ENCODE data around the gene OR2C1.
A peak's percentile ranks its signal among the peaks of the same experiment; 100 is the strongest.

Gene OR2C1

DNA sequence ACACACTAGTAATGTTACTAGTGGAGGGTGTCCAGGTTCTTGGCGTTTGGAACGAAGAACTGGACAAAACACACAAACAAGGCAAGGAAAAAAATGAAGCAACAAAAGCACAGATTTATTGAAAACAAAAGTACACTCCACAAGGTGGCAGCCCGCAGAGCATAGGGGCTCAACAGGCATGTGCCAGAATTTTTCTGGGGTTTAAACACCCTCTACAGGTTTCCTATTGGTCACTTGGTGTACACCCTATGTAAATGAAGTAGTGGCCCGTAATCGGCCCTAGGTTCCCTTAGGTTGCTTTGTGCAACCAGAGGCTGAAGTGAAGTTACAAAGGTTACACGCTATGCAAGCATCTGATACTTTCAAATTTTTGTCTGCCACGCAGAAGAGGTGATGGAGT lies 8.1 kb downstream of the OR2C1 start:
- FAIRE-seq (no peak), DNase-seq (ENCODE audit: insufficient read length, low spot score) (no peak)
- no peak for TF ChIP-seq POLR2A (IDR thresholded peaks at IDR 0.05; ENCODE audit: low read depth, low read length)

DNA sequence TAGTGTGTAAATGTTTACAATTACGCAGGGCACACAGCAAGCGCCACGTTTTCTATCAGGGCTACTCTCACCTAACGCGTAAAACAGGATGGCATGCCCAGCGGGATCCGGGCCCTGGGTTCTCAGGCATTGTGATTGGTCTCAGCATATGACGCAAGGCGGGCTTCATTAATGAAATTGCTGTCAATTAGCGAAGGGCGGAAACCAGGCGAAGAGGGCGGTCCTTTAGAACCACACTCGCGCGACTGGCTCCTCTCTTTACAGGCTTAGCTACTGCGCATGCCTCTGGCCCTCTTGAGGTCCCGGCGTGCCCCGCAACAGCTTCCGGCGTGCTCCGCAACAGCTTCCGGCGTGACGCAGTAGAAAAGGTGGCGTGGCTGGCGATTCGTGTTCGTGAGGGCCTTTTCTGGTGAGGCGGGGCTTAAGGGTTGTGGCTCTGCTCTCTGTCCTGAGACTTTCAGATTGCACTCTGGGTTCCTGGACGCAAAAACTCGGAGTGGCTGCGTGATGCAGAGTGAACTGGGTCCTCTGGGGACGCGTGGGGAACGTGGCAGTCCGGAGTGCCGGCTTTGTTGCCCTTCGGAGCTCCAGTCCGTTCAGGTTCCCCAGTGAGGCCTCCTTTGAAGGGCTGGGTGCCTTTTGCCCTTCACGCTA lies 9.2 kb downstream of the OR2C1 start:
- TF ChIP-seq POLR2A (IDR thresholded peaks at IDR 0.05; ENCODE audit: low read depth, low read length): peak; percentile 17; the same call in 1 of the 2 replicates
- FAIRE-seq: no peak
- peak; percentile 40 for DNase-seq (ENCODE audit: insufficient read length, low spot score)

- DNase-seq (ENCODE audit: insufficient read length, low spot score) (no peak), FAIRE-seq (no peak)
- no peak for TF ChIP-seq POLR2A (IDR thresholded peaks at IDR 0.05; ENCODE audit: low read depth, low read length)
These were observed 13.4 kb downstream of the OR2C1 start for GRCh38 chr16:3369073-3369472.

DNA sequence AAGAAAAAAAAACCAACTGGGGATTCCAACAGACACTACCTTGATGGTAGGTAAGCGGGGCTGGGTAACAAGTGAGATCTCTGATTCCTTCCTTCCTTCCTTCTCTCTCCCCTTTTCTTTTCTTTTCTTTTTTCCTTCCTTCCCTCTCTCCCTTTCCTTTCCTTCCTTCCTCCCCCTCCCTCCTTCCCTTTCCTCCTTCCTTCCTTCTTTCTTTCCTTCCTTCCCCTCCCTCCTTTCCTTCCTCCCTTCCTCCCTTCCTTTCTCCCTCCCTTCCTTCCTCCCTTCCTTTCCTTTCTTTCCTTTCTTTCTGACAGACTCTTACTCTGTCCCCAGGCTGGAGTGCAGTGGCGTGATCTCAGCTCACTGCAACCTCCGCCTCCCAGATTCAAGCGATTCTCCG lies 20.0 kb downstream of the OR2C1 start:
- TF ChIP-seq POLR2A (IDR thresholded peaks at IDR 0.05; ENCODE audit: low read depth, low read length): no peak
- no peak for DNase-seq (ENCODE audit: insufficient read length, low spot score)
- no peak for FAIRE-seq

DNA sequence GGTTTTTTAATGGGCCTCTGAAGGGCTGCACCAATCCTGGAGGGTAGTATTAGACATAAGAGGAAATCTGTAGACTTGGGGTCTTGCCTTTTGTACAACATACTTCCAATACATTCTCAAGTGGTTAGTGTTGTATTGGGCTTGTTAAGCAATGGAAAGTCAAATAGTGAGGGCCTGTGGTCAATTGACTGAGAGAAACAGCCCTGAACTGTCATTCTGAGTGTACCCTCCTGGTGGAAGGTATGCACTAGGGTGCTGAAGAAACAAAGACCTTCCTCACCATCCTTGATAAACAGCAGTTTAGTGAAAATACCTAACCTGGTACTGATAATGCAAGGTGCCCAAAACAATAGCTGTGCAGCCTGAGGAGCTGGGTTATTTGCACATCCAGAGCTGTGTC lies 22.2 kb downstream of the OR2C1 start:
- TF ChIP-seq POLR2A (IDR thresholded peaks at IDR 0.05; ENCODE audit: low read depth, low read length): no peak
- DNase-seq (ENCODE audit: insufficient read length, low spot score) (no peak), FAIRE-seq (no peak)

- no peak for DNase-seq (ENCODE audit: insufficient read length, low spot score)
- TF ChIP-seq POLR2A (IDR thresholded peaks at IDR 0.05; ENCODE audit: low read depth, low read length): no peak
- no peak for FAIRE-seq
These were observed 27.4 kb downstream of the OR2C1 start for GRCh38 chr16:3383045-3383448.

GRCh38 chr16:3388325-3388724 lies 32.6 kb downstream of the OR2C1 start:
- FAIRE-seq (no peak), DNase-seq (ENCODE audit: insufficient read length, low spot score) (no peak)
- no peak for TF ChIP-seq POLR2A (IDR thresholded peaks at IDR 0.05; ENCODE audit: low read depth, low read length)

GRCh38 chr16:3389663-3390338 lies 34.1 kb downstream of the OR2C1 start:
- FAIRE-seq: no peak
- no peak for TF ChIP-seq POLR2A (IDR thresholded peaks at IDR 0.05; ENCODE audit: low read depth, low read length)
- no peak for DNase-seq (ENCODE audit: insufficient read length, low spot score)

DNA sequence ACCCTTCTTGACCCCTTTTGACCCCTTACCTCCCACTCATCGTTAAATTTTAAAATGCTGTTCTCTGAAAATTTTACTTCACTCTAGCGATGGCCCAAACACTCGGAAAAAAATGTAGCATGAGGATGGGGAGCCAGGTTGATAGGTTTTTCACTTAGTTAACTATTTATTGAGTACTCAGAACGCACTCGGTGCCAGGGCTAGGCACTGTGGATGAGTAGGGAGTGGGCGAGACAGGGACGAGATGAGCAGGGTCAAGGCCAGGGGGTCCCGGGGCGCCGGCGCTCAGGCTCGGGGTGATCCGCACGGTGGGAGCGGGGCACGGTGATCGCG lies 44.7 kb downstream of the OR2C1 start:
- FAIRE-seq: no peak
- no peak for DNase-seq (ENCODE audit: insufficient read length, low spot score)
- TF ChIP-seq POLR2A (IDR thresholded peaks at IDR 0.05; ENCODE audit: low read depth, low read length): no peak

GRCh38 chr16:3400779-3401688 lies 45.3 kb downstream of the OR2C1 start, which contains the start of the genes ZNF174 and ZSCAN32:
Gene ZNF174 (plus strand): TSS chr16:3401215. CDS start chr16:3402005, 790 bp downstream.
Gene ZSCAN32 (minus strand): TSS chr16:3401004. CDS start chr16:3397557, 3,447 bp downstream.
- DNase-seq (ENCODE audit: insufficient read length, low spot score) (peak; percentile 96), FAIRE-seq (peak; percentile 91)
- TF ChIP-seq POLR2A (IDR thresholded peaks at IDR 0.05; ENCODE audit: low read depth, low read length): peak; percentile 84

DNA sequence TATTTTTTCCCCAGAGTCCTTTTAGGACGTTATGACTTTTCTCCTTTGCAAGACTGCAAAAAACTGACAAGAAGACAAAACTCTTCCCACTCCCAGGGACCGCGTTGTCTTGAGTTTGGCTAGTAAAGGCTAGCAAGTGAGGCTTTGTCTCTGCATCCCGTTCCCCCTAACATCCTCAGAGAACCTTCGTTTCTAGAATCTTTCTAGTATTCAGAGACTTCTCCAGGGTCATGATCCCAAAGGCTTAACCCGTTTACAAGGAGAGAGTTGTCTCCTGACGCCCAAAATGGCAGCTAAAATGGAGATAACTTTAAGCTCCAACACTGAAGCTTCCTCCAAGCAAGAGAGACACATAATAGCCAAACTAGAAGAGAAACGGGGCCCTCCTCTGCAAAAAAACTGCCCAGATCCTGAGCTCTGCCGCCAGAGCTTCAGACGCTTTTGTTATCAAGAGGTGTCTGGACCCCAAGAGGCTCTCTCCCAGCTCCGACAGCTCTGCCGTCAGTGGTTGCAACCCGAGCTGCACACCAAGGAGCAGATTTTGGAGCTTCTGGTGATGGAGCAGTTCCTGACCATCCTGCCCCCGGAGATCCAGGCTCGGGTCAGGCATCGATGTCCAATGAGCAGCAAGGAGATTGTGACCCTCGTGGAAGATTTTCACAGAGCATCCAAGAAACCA lies 46.2 kb downstream of the OR2C1 start:
- FAIRE-seq (no peak), DNase-seq (ENCODE audit: insufficient read length, low spot score) (no peak)
- no peak for TF ChIP-seq POLR2A (IDR thresholded peaks at IDR 0.05; ENCODE audit: low read depth, low read length)

Data from H54 (cell line).